ENCODE results near the gene TTLL11. TPM values are rescaled to one million over a fixed set of nuclear protein-coding genes. Genes with fewer than 3 reads are reported as not detected.

The TTLL11 gene
- total and polyA plus RNA-seq, 4 donors, result 1.4 to 4.5 (median 3.6) TPM

- no peak overlapping the region for H3K4me3 ChIP-seq (ENCODE audit: low read depth in 1 of 3, low read length in 3 of 3)
- peaks cover 0 to 38% (median 2%) of the 10 kb centered on the region in 4 donors for H3K36me3 ChIP-seq (ENCODE audit: control insufficient read depth in 4 of 4, insufficient read depth in 3 of 4, low read depth in 1 of 4, low read length in 3 of 4)
- TF ChIP-seq TAF1 (conservative IDR thresholded peaks at IDR 0.05), result no peak
- TF ChIP-seq FOXA1 (IDR thresholded peaks at IDR 0.05), result no peak
- TF ChIP-seq RXRA (IDR thresholded peaks at IDR 0.05), result no peak
- no peak for TF ChIP-seq SP1 (IDR thresholded peaks at IDR 0.05)
- TF ChIP-seq, protein P1, sequence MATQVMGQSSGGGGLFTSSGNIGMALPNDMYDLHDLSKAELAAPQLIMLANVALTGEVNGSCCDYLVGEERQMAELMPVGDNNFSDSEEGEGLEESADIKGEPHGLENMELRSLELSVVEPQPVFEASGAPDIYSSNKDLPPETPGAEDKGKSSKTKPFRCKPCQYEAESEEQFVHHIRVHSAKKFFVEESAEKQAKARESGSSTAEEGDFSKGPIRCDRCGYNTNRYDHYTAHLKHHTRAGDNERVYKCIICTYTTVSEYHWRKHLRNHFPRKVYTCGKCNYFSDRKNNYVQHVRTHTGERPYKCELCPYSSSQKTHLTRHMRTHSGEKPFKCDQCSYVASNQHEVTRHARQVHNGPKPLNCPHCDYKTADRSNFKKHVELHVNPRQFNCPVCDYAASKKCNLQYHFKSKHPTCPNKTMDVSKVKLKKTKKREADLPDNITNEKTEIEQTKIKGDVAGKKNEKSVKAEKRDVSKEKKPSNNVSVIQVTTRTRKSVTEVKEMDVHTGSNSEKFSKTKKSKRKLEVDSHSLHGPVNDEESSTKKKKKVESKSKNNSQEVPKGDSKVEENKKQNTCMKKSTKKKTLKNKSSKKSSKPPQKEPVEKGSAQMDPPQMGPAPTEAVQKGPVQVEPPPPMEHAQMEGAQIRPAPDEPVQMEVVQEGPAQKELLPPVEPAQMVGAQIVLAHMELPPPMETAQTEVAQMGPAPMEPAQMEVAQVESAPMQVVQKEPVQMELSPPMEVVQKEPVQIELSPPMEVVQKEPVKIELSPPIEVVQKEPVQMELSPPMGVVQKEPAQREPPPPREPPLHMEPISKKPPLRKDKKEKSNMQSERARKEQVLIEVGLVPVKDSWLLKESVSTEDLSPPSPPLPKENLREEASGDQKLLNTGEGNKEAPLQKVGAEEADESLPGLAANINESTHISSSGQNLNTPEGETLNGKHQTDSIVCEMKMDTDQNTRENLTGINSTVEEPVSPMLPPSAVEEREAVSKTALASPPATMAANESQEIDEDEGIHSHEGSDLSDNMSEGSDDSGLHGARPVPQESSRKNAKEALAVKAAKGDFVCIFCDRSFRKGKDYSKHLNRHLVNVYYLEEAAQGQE (IDR thresholded peaks at IDR 0.05), result no peak
- no peak for TF ChIP-seq RAD21 (IDR thresholded peaks at IDR 0.05)
- TF ChIP-seq NR2F2 (IDR thresholded peaks at IDR 0.05), result no peak
- TF ChIP-seq, protein P2, sequence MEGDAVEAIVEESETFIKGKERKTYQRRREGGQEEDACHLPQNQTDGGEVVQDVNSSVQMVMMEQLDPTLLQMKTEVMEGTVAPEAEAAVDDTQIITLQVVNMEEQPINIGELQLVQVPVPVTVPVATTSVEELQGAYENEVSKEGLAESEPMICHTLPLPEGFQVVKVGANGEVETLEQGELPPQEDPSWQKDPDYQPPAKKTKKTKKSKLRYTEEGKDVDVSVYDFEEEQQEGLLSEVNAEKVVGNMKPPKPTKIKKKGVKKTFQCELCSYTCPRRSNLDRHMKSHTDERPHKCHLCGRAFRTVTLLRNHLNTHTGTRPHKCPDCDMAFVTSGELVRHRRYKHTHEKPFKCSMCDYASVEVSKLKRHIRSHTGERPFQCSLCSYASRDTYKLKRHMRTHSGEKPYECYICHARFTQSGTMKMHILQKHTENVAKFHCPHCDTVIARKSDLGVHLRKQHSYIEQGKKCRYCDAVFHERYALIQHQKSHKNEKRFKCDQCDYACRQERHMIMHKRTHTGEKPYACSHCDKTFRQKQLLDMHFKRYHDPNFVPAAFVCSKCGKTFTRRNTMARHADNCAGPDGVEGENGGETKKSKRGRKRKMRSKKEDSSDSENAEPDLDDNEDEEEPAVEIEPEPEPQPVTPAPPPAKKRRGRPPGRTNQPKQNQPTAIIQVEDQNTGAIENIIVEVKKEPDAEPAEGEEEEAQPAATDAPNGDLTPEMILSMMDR (IDR thresholded peaks at IDR 0.05; ENCODE audit: low read depth, low read length, missing input control), result no peak
- no peak for TF ChIP-seq JUND (IDR thresholded peaks at IDR 0.05)
- no peak for TF ChIP-seq YY1 (IDR thresholded peaks at IDR 0.05)
- TF ChIP-seq GABPA (IDR thresholded peaks at IDR 0.05 in 1 of 2, conservative IDR thresholded peaks at IDR 0.05 in 1 of 2), result no peak
- TF ChIP-seq MAX (IDR thresholded peaks at IDR 0.05), result no peak
- no peak for TF ChIP-seq ZBTB33 (IDR thresholded peaks at IDR 0.05)
- TF ChIP-seq FOXA2 (IDR thresholded peaks at IDR 0.05), result no peak
- TF ChIP-seq EGR1 (IDR thresholded peaks at IDR 0.05; ENCODE audit: low read depth in 2 of 2), result no peak
- TF ChIP-seq HNF4G (IDR thresholded peaks at IDR 0.05), result no peak
- no peak for TF ChIP-seq ATF3 (IDR thresholded peaks at IDR 0.05)
- TF ChIP-seq HNF4A (conservative IDR thresholded peaks at IDR 0.05), result no peak
- no peak overlapping the region for H3K27ac ChIP-seq (ENCODE audit: low read depth in 1 of 2, low read length in 2 of 2)
- H3K4me1 ChIP-seq (ENCODE audit: control insufficient read depth in 4 of 4, insufficient read depth in 4 of 4, low read length in 3 of 4), result peaks cover 0 to 8% (median 6%) of the 10 kb centered on the region in 4 donors
- H3K27me3 ChIP-seq (ENCODE audit: control insufficient read depth in 4 of 4, insufficient read depth in 4 of 4, low read length in 3 of 4), result no peaks in the 10 kb centered on the region
- 89% methylated on average over 13 of the region's 13 CpGs for WGBS
- no peak for DNase-seq (ENCODE audit: low spot score)
- no peaks in the 10 kb centered on the region for H3K9me3 ChIP-seq (ENCODE audit: control insufficient read depth in 4 of 4, low read length in 3 of 4)
- no peak overlapping the region for H3K9ac ChIP-seq (ENCODE audit: low read depth in 1 of 2, low read length in 2 of 2)
Measured at GRCh38 chr9:121779381-121780117, 313.6 kb downstream of the TTLL11 start.
